Mesenchymal stem cell (in vitro differentiated cells and primary cell): ENCODE measurements around the gene STAT1.

ENCODE experiments used
- DNase-seq: peaks from one replicate; pipeline ENCODE4 v3.0.0-alpha.2; 2013
- H2AFZ ChIP-seq: one replicate; pipeline ENCODE4 v1.6.1; 2013; ENCODE audit warnings: low read depth, mild to moderate bottlenecking, control low read depth, inconsistent platforms, low read length, moderate library complexity
- H2AK5ac ChIP-seq: 2 replicates; pipeline ENCODE4 v1.6.1; 2013; ENCODE audit warnings: low read length, moderate library complexity, mild to moderate bottlenecking, inconsistent platforms; ENCODE audit not compliant: severe bottlenecking
- H2BK120ac ChIP-seq: one replicate; pipeline ENCODE4 v1.6.1; 2013; ENCODE audit warnings: low read depth, mild to moderate bottlenecking, inconsistent platforms, low read length, moderate library complexity
- H2BK12ac ChIP-seq, 2 experiments: one replicate each; pipeline ENCODE4 v1.6.1; 2013; ENCODE audit warnings: inconsistent platforms in 2 of 2, low read length in 2 of 2, mild to moderate bottlenecking in 2 of 2, moderate library complexity in 2 of 2, control low read depth in 1 of 2
- H2BK15ac ChIP-seq: one replicate; pipeline ENCODE4 v1.6.1; 2013; ENCODE audit warnings: mild to moderate bottlenecking, low read depth, inconsistent platforms; ENCODE audit not compliant: poor library complexity, severe bottlenecking
- H2BK5ac ChIP-seq: 2 replicates; pipeline ENCODE4 v1.6.1; 2013; ENCODE audit warnings: low read depth, mild to moderate bottlenecking, low read length, control low read depth, inconsistent platforms; ENCODE audit not compliant: poor library complexity, severe bottlenecking
- H3K14ac ChIP-seq, 2 experiments: one replicate each; pipeline ENCODE4 v1.6.1; 2013; ENCODE audit warnings: inconsistent platforms in 2 of 2, low read length in 2 of 2, control low read depth in 1 of 2, mild to moderate bottlenecking in 1 of 2, moderate library complexity in 1 of 2
- H3K18ac ChIP-seq, 2 experiments: one replicate each; pipeline ENCODE4 v1.6.1; 2013; ENCODE audit warnings: inconsistent platforms in 2 of 2, low read length in 2 of 2, control low read depth in 1 of 2, low read depth in 1 of 2, mild to moderate bottlenecking in 1 of 2
- H3K23ac ChIP-seq, 2 experiments: one replicate each; pipeline ENCODE4 v1.6.1; 2013; ENCODE audit warnings: inconsistent platforms in 2 of 2, low read length in 2 of 2, mild to moderate bottlenecking in 2 of 2, moderate library complexity in 2 of 2, control low read depth in 1 of 2
- H3K27ac ChIP-seq: 2 replicates; pipeline ENCODE4 v1.5.1; 2013; ENCODE audit warnings: mild to moderate bottlenecking, moderate library complexity, low read length, control low read depth, inconsistent platforms; ENCODE audit not compliant: poor library complexity, severe bottlenecking
- H3K27me3 ChIP-seq, 2 experiments: 2 replicates each; pipeline versions ENCODE4 v1.6.1 to v1.7.0; 2013; ENCODE audit warnings: low read length in 2 of 2, mild to moderate bottlenecking in 2 of 2, moderate library complexity in 2 of 2, control low read depth in 1 of 2, inconsistent platforms in 1 of 2; ENCODE audit not compliant: control insufficient read depth in 1 of 2, insufficient read depth in 1 of 2
- H3K36me3 ChIP-seq, 2 experiments: 2 replicates each; pipeline versions ENCODE4 v1.6.1 to v1.7.0; 2013; ENCODE audit warnings: low read length in 2 of 2, control low read depth in 1 of 2, inconsistent platforms in 1 of 2, low read depth in 1 of 2, mild to moderate bottlenecking in 1 of 2; ENCODE audit not compliant: insufficient read depth in 2 of 2, control insufficient read depth in 1 of 2
- H3K4ac ChIP-seq, 2 experiments: one replicate each; pipeline ENCODE4 v1.6.1; 2013; ENCODE audit warnings: inconsistent platforms in 2 of 2, low read length in 2 of 2, mild to moderate bottlenecking in 2 of 2, moderate library complexity in 2 of 2, control low read depth in 1 of 2, low read depth in 1 of 2
- H3K4me1 ChIP-seq: 2 replicates; pipeline ENCODE4 v1.6.1; 2013; ENCODE audit warnings: low read depth, low read length, control low read depth; ENCODE audit not compliant: control insufficient read depth, insufficient read depth
- H3K4me2 ChIP-seq: 2 replicates; pipeline ENCODE4 v1.6.1; 2013; ENCODE audit warnings: low read length, mild to moderate bottlenecking, inconsistent platforms; ENCODE audit not compliant: poor library complexity, severe bottlenecking
- H3K4me3 ChIP-seq, 2 experiments: 2 replicates each; pipeline versions ENCODE4 v1.5.1 to v1.7.0; 2013; ENCODE audit warnings: low read length in 2 of 2, mild to moderate bottlenecking in 2 of 2, control low read depth in 1 of 2, low read depth in 1 of 2; ENCODE audit not compliant: insufficient read depth in 1 of 2
- H3K79me1 ChIP-seq: replicated peaks from 2 replicates; pipeline ENCODE4 v1.6.1; 2013; ENCODE audit warnings: mild to moderate bottlenecking, control low read depth, low read length, inconsistent platforms; ENCODE audit not compliant: poor library complexity, severe bottlenecking
- H3K9ac ChIP-seq: 2 replicates; pipeline ENCODE4 v1.7.0; 2013; ENCODE audit warnings: mild to moderate bottlenecking, low read length, moderate library complexity
- H3K9me3 ChIP-seq: 2 replicates; pipeline ENCODE4 v1.7.0; 2013; ENCODE audit warnings: mild to moderate bottlenecking, low read length; ENCODE audit not compliant: control insufficient read depth
- H4K8ac ChIP-seq: one replicate; pipeline ENCODE4 v1.6.1; 2013; ENCODE audit warnings: inconsistent platforms, mild to moderate bottlenecking, low read length, moderate library complexity
- H4K91ac ChIP-seq: one replicate; pipeline ENCODE4 v1.6.1; 2013; ENCODE audit warnings: mild to moderate bottlenecking, low read length, inconsistent platforms
- WGBS: methylation state at CpG from one replicate; pipeline ENCODE4 v1.1.7; 2013; ENCODE audit warnings: mixed read lengths; 5-methylcytosine and 5-hydroxymethylcytosine counted together

Gene STAT1

GRCh38 chr2:191050640-191050987, 36.6 kb upstream of the STAT1 start:
- H3K9me3 ChIP-seq: no peaks in the 10 kb centered on the region
- H2BK5ac ChIP-seq: peak overlapping the region; percentile 88
- no peaks in the 10 kb centered on the region for H3K36me3 ChIP-seq
- H2AK5ac ChIP-seq: peak overlapping the region; percentile 96
- peaks cover 11% of the 10 kb centered on the region for H3K4me1 ChIP-seq
- H3K27ac ChIP-seq: peak overlapping the region; percentile 99
- no peak overlapping the region for H4K8ac ChIP-seq
- H3K18ac ChIP-seq: peak overlapping the region; percentile 69 to 88
- H3K4ac ChIP-seq: peak overlapping the region in 1 of 2 experiments; percentile 60
- H2AFZ ChIP-seq: no peak overlapping the region
- peak overlapping the region in 1 of 2 experiments; percentile 99 for H2BK12ac ChIP-seq
- 0% methylated on average over 1 of the region's 1 CpG for WGBS
- no peaks in the 10 kb centered on the region for H3K27me3 ChIP-seq
- H4K91ac ChIP-seq: no peak overlapping the region
- H3K79me1 ChIP-seq: no peaks in the 10 kb centered on the region
- H3K14ac ChIP-seq: no peak overlapping the region
- peak; percentile 87 for DNase-seq
- H3K4me3 ChIP-seq: no peak overlapping the region
- peak overlapping the region; percentile 81 for H3K9ac ChIP-seq
- H2BK120ac ChIP-seq: peak overlapping the region; percentile 74
- no peak overlapping the region for H2BK15ac ChIP-seq
- H3K23ac ChIP-seq: no peak overlapping the region
- H3K4me2 ChIP-seq: peak overlapping the region; percentile 47

GRCh38 chr2:191049728-191050639, 36.0 kb upstream of the STAT1 start:
- Histone ChIP-seq H3K4ac (no peak overlapping the region), H3K27me3 (no peaks in the 10 kb centered on the region)
- DNase-seq: peak; percentile 91

GRCh38 chr2:191048073-191048472, 34.1 kb upstream of the STAT1 start:
- Histone ChIP-seq H3K36me3 (no peaks in the 10 kb centered on the region), H3K4me1 (peaks cover 11% of the 10 kb centered on the region), H3K23ac (no peak overlapping the region), H2AFZ (no peak overlapping the region), H3K79me1 (no peaks in the 10 kb centered on the region), H3K9ac (no peak overlapping the region), H2BK120ac (no peak overlapping the region), H3K4me3 (no peak overlapping the region), H3K4ac (no peak overlapping the region), H3K4me2 (no peak overlapping the region), H3K14ac (no peak overlapping the region), H4K8ac (no peak overlapping the region), H3K9me3 (peaks cover 10% of the 10 kb centered on the region), H4K91ac (no peak overlapping the region), H2AK5ac (no peak overlapping the region), H3K18ac (no peak overlapping the region), H3K27ac (peak overlapping the region; percentile 34), H2BK12ac (no peak overlapping the region), H2BK5ac (no peak overlapping the region), H3K27me3 (no peaks in the 10 kb centered on the region), H2BK15ac (no peak overlapping the region)
- 42% methylated on average over 1 of the region's 3 CpGs for WGBS
- DNase-seq: peak; percentile 38

More at GRCh38 chr2:191049728-191050639, 36.0 kb upstream of the STAT1 start:
- Histone ChIP-seq H2BK120ac (no peak overlapping the region), H4K8ac (no peak overlapping the region), H3K36me3 (no peaks in the 10 kb centered on the region), H2AK5ac (no peak overlapping the region), H3K79me1 (no peaks in the 10 kb centered on the region), H4K91ac (no peak overlapping the region), H2BK15ac (no peak overlapping the region), H3K14ac (no peak overlapping the region), H2BK12ac (no peak overlapping the region), H3K4me2 (no peak overlapping the region), H2AFZ (no peak overlapping the region), H3K27ac (peak overlapping the region; percentile 99), H3K4me1 (peaks cover 11% of the 10 kb centered on the region), H2BK5ac (peak overlapping the region; percentile 88), H3K9me3 (no peaks in the 10 kb centered on the region), H3K18ac (peak overlapping the region in 1 of 2 experiments; percentile 35), H3K9ac (peak overlapping the region; percentile 81), H3K4me3 (peak overlapping the region in 1 of 2 experiments; percentile 53), H3K23ac (no peak overlapping the region)
- 0% methylated on average over 3 of the region's 4 CpGs for WGBS

GRCh38 chr2:191045141-191045540, 31.2 kb upstream of the STAT1 start:
- H3K9me3 ChIP-seq: peaks cover 10% of the 10 kb centered on the region
- WGBS: 80% methylated on average over 1 of the region's 1 CpG
- H3K27ac ChIP-seq: no peak overlapping the region

More at GRCh38 chr2:191045141-191045540, 31.2 kb upstream of the STAT1 start:
- peaks cover 4% of the 10 kb centered on the region for H3K4me1 ChIP-seq
- H4K8ac ChIP-seq: no peak overlapping the region
- no peak overlapping the region for H2BK5ac ChIP-seq
- H3K79me1 ChIP-seq: no peaks in the 10 kb centered on the region
- H2AFZ ChIP-seq: no peak overlapping the region
- H3K36me3 ChIP-seq: no peaks in the 10 kb centered on the region
- no peak overlapping the region for H3K18ac ChIP-seq
- no peak overlapping the region for H3K4me2 ChIP-seq
- no peak overlapping the region for H3K4me3 ChIP-seq
- no peak overlapping the region for H3K23ac ChIP-seq
- H3K9ac ChIP-seq: no peak overlapping the region
- no peak overlapping the region for H2BK15ac ChIP-seq
- no peak overlapping the region for H2AK5ac ChIP-seq
- H3K4ac ChIP-seq: no peak overlapping the region
- DNase-seq: no peak
- no peak overlapping the region for H2BK120ac ChIP-seq
- no peaks in the 10 kb centered on the region for H3K27me3 ChIP-seq
- no peak overlapping the region for H4K91ac ChIP-seq
- H2BK12ac ChIP-seq: no peak overlapping the region
- no peak overlapping the region for H3K14ac ChIP-seq
